Sigmoid colon (tissue), 7 donors: Measurements from ENCODE around the gene RASGRF2. TPM values are rescaled to one million over a fixed set of nuclear protein-coding genes. Genes with fewer than 3 reads are reported as not detected.

ENCODE experiments used
- DNase-seq: peaks from one replicate; pipeline ENCODE4 v3.0.0-alpha.2; 2019
- H3K27ac ChIP-seq, 4 donors: fragments of 200-600 bp; sonication (generic); one replicate each; pipeline ENCODE4 v1.5.1; 2016 to 2019; ENCODE audit warnings: mild to moderate bottlenecking in 1 of 4
- H3K27me3 ChIP-seq, 3 donors: fragments of 200-600 bp; sonication (generic); one replicate each; pipeline ENCODE4 v1.5.1; 2019; ENCODE audit warnings: mild to moderate bottlenecking in 1 of 3
- H3K36me3 ChIP-seq, 4 donors: fragments of 200-600 bp; sonication (generic); one replicate each; pipeline ENCODE4 v1.5.1; 2016 to 2019
- H3K4me1 ChIP-seq, 4 donors: fragments of 200-600 bp; sonication (generic); one replicate each; pipeline ENCODE4 v1.5.1; 2017 to 2019
- H3K4me3 ChIP-seq, 4 donors: fragments of 200-600 bp; sonication (generic); one replicate each; pipeline ENCODE4 v1.5.1; 2017 to 2019; ENCODE audit warnings: mild to moderate bottlenecking in 2 of 4, moderate library complexity in 1 of 4
- H3K9me3 ChIP-seq, 4 donors: fragments of 200-600 bp in 3 of 4; sonication (generic) in 3 of 4; one replicate each; pipeline versions ENCODE4 v1.5.1 to v1.6.1; 2013 to 2019
- EP300 ChIP-seq, 4 donors: sonication (generic); formaldehyde crosslinking; IDR thresholded peaks; one replicate each; pipeline ENCODE4 v1.6.1; 2017; ENCODE audit warnings: antibody characterized with exemption in 4 of 4
- POLR2A ChIP-seq, 2 donors: fragments of 450-650 bp; IDR thresholded peaks; one replicate each; pipeline ENCODE4 v1.6.1; 2016; ENCODE audit warnings: antibody characterized with exemption in 2 of 2, mild to moderate bottlenecking in 2 of 2, moderate library complexity in 2 of 2
- POLR2AphosphoS5 ChIP-seq, 4 donors: sonication (generic); formaldehyde crosslinking; IDR thresholded peaks; one replicate each; pipeline ENCODE4 v1.6.1; 2017; ENCODE audit warnings: antibody characterized with exemption in 4 of 4
- WGBS, 2 donors: extraction: QIAGEN DNeasy Blood & Tissue Kit; methylation state at CpG; one replicate each; pipeline ENCODE4 v1.1.7; 2013; 5-methylcytosine and 5-hydroxymethylcytosine counted together
- intact Hi-C: fragments of 100-400 bp; cut with DNase I; formaldehyde crosslinking; loops from one replicate; pipeline ENCODE4 v1.15.1; 2023
- polyA plus RNA-seq, 3 donors: library from polyadenylated mRNA; stranded (reverse); fragments of 200-250 nt; gene quantifications; one replicate each; pipeline ENCODE4 v1.2.3, GENCODE V29; 2013
- total RNA-seq, 4 donors: library from RNA; depleted of rRNA; stranded (reverse); fragments of >200 nt; gene quantifications; one replicate each; pipeline ENCODE4 v1.1.0, GENCODE V29; 2016
- TF ChIP-seq, protein P1 (sequence below), 4 experiments: fragments of 450-650 bp in 3 of 4; fragments of 200-600 bp in 1 of 4; IDR thresholded peaks; one replicate each; pipeline ENCODE4 v1.5.1; 2016 to 2019; ENCODE audit warnings: antibody characterized with exemption in 4 of 4, mild to moderate bottlenecking in 3 of 4, moderate library complexity in 2 of 4
- donor health status: healthy with polysubstance abuse.
- donor health status: Bipolar disorder and iron deficiency.
- donor health status: healthy.

The RASGRF2 gene
- total and polyA plus RNA-seq, 7 donors = under 0.01 to 9.5 (median 6.8) TPM

DNA sequence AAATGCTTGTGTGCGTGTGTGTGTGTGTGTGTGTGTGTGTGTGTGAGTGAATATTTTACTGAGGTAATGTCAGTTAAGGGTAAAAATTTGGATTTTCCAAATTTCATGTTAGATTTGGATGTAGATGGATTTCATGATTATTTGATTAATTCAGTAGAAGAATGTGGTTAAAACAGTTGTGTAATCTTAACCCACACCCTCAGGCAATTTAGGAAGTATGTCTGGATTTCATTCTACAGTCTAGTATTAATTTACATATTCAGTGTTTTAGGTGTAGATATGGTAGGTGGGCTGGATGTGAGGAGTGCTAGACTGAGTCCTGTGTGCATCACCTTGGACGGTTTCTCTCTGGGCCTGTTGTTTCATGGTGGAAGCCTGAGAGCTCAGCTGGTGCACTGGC, 173.9 kb downstream of the RASGRF2 start:
- Histone ChIP-seq H3K4me3 (no peak overlapping the region), H3K9me3 (no peaks in the 10 kb centered on the region), H3K27ac (no peak overlapping the region), H3K36me3 (no peaks in the 10 kb centered on the region), H3K4me1 (no peaks in the 10 kb centered on the region), H3K27me3 (no peaks in the 10 kb centered on the region)
- intact Hi-C loops = no loop called here
- no peak for DNase-seq
- no peak for TF ChIP-seq POLR2A (IDR thresholded peaks at IDR 0.05)
- no peak for TF ChIP-seq EP300 (IDR thresholded peaks at IDR 0.05)
- TF ChIP-seq, protein P1, sequence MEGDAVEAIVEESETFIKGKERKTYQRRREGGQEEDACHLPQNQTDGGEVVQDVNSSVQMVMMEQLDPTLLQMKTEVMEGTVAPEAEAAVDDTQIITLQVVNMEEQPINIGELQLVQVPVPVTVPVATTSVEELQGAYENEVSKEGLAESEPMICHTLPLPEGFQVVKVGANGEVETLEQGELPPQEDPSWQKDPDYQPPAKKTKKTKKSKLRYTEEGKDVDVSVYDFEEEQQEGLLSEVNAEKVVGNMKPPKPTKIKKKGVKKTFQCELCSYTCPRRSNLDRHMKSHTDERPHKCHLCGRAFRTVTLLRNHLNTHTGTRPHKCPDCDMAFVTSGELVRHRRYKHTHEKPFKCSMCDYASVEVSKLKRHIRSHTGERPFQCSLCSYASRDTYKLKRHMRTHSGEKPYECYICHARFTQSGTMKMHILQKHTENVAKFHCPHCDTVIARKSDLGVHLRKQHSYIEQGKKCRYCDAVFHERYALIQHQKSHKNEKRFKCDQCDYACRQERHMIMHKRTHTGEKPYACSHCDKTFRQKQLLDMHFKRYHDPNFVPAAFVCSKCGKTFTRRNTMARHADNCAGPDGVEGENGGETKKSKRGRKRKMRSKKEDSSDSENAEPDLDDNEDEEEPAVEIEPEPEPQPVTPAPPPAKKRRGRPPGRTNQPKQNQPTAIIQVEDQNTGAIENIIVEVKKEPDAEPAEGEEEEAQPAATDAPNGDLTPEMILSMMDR (IDR thresholded peaks at IDR 0.05) = no peak
- TF ChIP-seq POLR2AphosphoS5 (IDR thresholded peaks at IDR 0.05) = no peak
- 83 to 91% methylated on average over 2 of the region's 2 CpGs for WGBS, 2 donors

DNA sequence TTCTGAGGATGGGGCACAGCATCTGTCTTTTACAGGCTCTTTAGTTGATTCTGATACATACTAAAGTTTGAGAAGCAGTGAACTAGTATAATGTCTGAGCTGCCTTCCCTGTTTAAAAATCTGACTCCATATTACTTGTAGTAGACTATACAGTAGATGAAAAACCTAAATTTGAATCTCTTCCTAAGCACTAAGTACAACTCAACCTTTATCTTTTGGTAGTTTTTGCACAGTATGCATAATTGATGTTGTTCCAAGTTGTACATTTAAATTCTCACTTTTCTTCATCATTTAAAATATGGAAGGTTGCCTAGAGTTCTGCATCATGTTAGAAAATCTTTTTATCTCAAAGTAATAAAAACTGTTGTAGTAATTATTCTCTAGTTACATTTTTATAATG, 174.4 kb downstream of the RASGRF2 start:
- no peak overlapping the region for H3K4me3 ChIP-seq
- intact Hi-C loops = no loop called here
- TF ChIP-seq POLR2A (IDR thresholded peaks at IDR 0.05) = no peak
- TF ChIP-seq EP300 (IDR thresholded peaks at IDR 0.05) = no peak
- no peak for TF ChIP-seq POLR2AphosphoS5 (IDR thresholded peaks at IDR 0.05)
- TF ChIP-seq, protein P1 (IDR thresholded peaks at IDR 0.05) = no peak
- H3K36me3 ChIP-seq = no peaks in the 10 kb centered on the region
- H3K27me3 ChIP-seq = no peaks in the 10 kb centered on the region
- no peak for DNase-seq
- H3K9me3 ChIP-seq = no peaks in the 10 kb centered on the region
- H3K4me1 ChIP-seq = no peaks in the 10 kb centered on the region
- no peak overlapping the region for H3K27ac ChIP-seq

DNA sequence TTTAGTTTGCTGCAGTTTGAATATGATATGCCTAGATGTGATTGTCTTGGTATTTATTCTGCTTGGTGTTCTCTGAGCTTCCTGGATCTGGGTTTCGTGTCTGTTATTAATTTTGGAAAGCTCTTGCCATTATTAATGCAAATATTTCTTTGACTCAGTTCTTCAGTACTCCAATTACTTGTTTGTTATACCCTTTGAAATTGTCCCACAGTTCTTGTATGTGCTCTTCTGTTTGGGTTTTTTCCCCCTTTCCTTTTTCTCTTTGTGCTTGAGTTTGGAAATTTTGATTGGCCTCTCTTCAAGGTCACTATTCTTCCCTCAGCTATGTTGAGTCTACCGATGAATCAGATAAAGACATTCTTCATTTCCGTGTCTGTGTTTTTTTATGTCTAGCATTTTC, 176.4 kb downstream of the RASGRF2 start:
- intact Hi-C loops = no loop called here
- no peak for DNase-seq
- no peak overlapping the region for H3K27ac ChIP-seq
- H3K9me3 ChIP-seq = no peaks in the 10 kb centered on the region
- no peak for TF ChIP-seq EP300 (IDR thresholded peaks at IDR 0.05)
- TF ChIP-seq POLR2AphosphoS5 (IDR thresholded peaks at IDR 0.05) = no peak
- no peak for TF ChIP-seq POLR2A (IDR thresholded peaks at IDR 0.05)
- TF ChIP-seq, protein P1 (IDR thresholded peaks at IDR 0.05) = no peak
- no peaks in the 10 kb centered on the region for H3K27me3 ChIP-seq
- WGBS, 2 donors = 91 to 94% methylated on average over 3 of the region's 3 CpGs
- H3K4me1 ChIP-seq = peaks cover 0 to 12% (median 7%) of the 10 kb centered on the region in 4 donors
- no peak overlapping the region for H3K4me3 ChIP-seq
- no peaks in the 10 kb centered on the region for H3K36me3 ChIP-seq

DNA sequence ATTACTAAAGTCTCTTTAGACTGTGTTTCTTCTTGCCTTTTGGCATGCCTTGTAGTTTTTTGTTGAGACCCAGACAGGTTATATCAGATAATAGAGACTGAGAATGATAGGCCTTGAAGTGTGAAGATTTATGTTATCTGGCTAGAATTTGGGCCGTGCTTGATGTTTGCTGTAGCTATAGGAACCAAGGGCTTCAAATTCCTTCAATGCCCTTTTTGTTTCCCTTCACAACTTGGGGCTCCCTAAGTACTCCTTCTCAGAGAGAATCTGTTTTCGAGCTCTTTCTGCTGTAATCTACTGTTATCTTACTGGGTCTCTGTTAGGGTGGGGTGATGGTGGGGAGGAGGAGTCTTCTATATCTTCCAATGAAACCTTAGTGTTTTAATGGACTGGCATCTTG, 177.7 kb downstream of the RASGRF2 start:
- intact Hi-C loops = no loop called here
- Histone ChIP-seq H3K36me3 (no peaks in the 10 kb centered on the region), H3K4me1 (peaks cover 0 to 12% (median 7%) of the 10 kb centered on the region in 4 donors), H3K4me3 (no peak overlapping the region), H3K27me3 (no peaks in the 10 kb centered on the region), H3K9me3 (no peaks in the 10 kb centered on the region), H3K27ac (no peak overlapping the region)
- WGBS, 2 donors = 92 to 93% methylated on average over 2 of the region's 2 CpGs
- no peak for DNase-seq
- TF ChIP-seq POLR2A (IDR thresholded peaks at IDR 0.05) (no peak), POLR2AphosphoS5 (IDR thresholded peaks at IDR 0.05) (no peak), EP300 (IDR thresholded peaks at IDR 0.05) (no peak)
- TF ChIP-seq, protein P1 (IDR thresholded peaks at IDR 0.05) = no peak

DNA sequence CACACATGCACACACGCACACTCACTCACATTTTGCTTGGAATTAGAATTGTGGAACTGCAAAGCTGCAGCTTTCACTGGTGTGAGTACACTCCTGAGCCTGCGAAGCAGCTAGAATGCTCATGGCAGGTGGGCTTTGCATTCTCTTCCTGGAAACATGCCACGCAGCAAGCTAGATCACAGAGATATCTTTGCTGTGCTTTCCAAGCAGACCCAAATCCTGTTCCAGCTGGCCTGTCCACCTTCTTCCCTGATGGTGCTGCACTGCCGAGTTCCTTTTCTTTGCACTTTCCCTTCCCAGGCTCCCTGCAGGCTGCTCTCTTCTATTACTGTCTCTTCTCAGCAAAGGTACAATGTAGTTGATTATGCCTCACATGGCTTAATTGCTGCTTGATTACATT, 180.3 kb downstream of the RASGRF2 start:
- Histone ChIP-seq H3K4me3 (no peak overlapping the region), H3K27me3 (no peaks in the 10 kb centered on the region), H3K27ac (no peak overlapping the region), H3K36me3 (no peaks in the 10 kb centered on the region), H3K9me3 (no peaks in the 10 kb centered on the region), H3K4me1 (peaks cover 0 to 12% (median 7%) of the 10 kb centered on the region in 4 donors)
- intact Hi-C loops = no loop called here
- DNase-seq = no peak
- no peak for TF ChIP-seq EP300 (IDR thresholded peaks at IDR 0.05)
- no peak for TF ChIP-seq POLR2AphosphoS5 (IDR thresholded peaks at IDR 0.05)
- TF ChIP-seq, protein P1 (IDR thresholded peaks at IDR 0.05) = no peak
- TF ChIP-seq POLR2A (IDR thresholded peaks at IDR 0.05) = no peak
- WGBS, 2 donors = 62 to 91% methylated on average over 4 of the region's 4 CpGs
